H1 (cell line): Measurements from ENCODE around the gene OPCML. TPM values are rescaled to one million over a fixed set of nuclear protein-coding genes. Genes with fewer than 3 reads are reported as not detected.

Experiments used
- CTCF ChIA-PET: fragments of 300-600 bp; sonication (Branson Sonifier 250); formaldehyde crosslinking; loops from one replicate; lab custom pipeline; 2021; ENCODE audit not compliant: partially characterized antibody; lab: Charles Lee
- POLR2A ChIA-PET: fragments of 300-600 bp; sonication (Branson Sonifier 250); formaldehyde crosslinking; loops from one replicate; lab custom pipeline; 2021; ENCODE audit warnings: inconsistent platforms; ENCODE audit not compliant: partially characterized antibody; lab: Charles Lee
- DNase-seq, 2 experiments: peaks; one replicate each; pipeline versions ENCODE4 v3.0.0 to v3.0.0-alpha.2; 2010 to 2022; ENCODE audit warnings: low spot score in 2 of 2, low read depth in 1 of 2, mixed read lengths in 1 of 2
- FAIRE-seq: peaks from 2 replicates; lab custom pipeline; 2011; peaks lifted over from hg19 to GRCh38; lab: Jason Lieb, UNC
- H2AFZ ChIP-seq: 2 replicates; pipeline ENCODE4 v1.8.1; 2012; ENCODE audit warnings: low read length, inconsistent platforms
- H2AK5ac ChIP-seq: 2 replicates; pipeline ENCODE4 v1.6.1; 2013; ENCODE audit warnings: low read depth, low read length
- H2BK120ac ChIP-seq: replicated peaks from 2 replicates; pipeline ENCODE3; 2013; ENCODE audit warnings: low read depth, low read length, inconsistent platforms
- H2BK12ac ChIP-seq: 2 replicates; pipeline ENCODE4 v1.6.1; 2013; ENCODE audit warnings: low read depth, low read length
- H2BK15ac ChIP-seq: 2 replicates; pipeline ENCODE4 v1.6.1; 2013; ENCODE audit warnings: low read length
- H2BK20ac ChIP-seq: 2 replicates; pipeline ENCODE4 v1.6.1; 2013; ENCODE audit warnings: low read length
- H2BK5ac ChIP-seq: 2 replicates; pipeline ENCODE4 v1.6.1; 2013; ENCODE audit warnings: low read depth, low read length
- H3K14ac ChIP-seq: 2 replicates; pipeline ENCODE4 v1.6.1; 2013; ENCODE audit warnings: inconsistent platforms; ENCODE audit not compliant: insufficient read length
- H3K18ac ChIP-seq: 2 replicates; pipeline ENCODE4 v1.6.1; 2013; ENCODE audit warnings: low read length; ENCODE audit errors: extremely low read depth
- H3K23ac ChIP-seq: 2 replicates; pipeline ENCODE4 v1.6.1; 2013; ENCODE audit warnings: inconsistent platforms; ENCODE audit not compliant: insufficient read length
- H3K23me2 ChIP-seq: 2 replicates; pipeline ENCODE4 v1.6.1; 2013; ENCODE audit warnings: low read depth, low read length
- H3K27ac ChIP-seq: 2 replicates; pipeline ENCODE4 v1.6.1; 2011; ENCODE audit warnings: low read depth, low read length, inconsistent platforms
- H3K27me3 ChIP-seq, 4 experiments: replicated peaks in 1 of 4; 1 replicate in 1 of 4; 2 replicates in 3 of 4; pipeline versions ENCODE4 v1.6.1 to v1.8.1; 2011 to 2013; ENCODE audit warnings: low read length in 3 of 4, mild to moderate bottlenecking in 3 of 4, inconsistent platforms in 2 of 4, mixed read lengths in 2 of 4, moderate library complexity in 1 of 4; ENCODE audit not compliant: control insufficient read depth in 3 of 4, insufficient read depth in 3 of 4; ENCODE audit errors: extremely low read depth in 1 of 4
- H3K36me3 ChIP-seq, 4 experiments: 2 replicates each; pipeline versions ENCODE4 v1.6.1 to v1.8.1; 2011 to 2013; ENCODE audit warnings: mild to moderate bottlenecking in 4 of 4, low read length in 3 of 4, moderate library complexity in 2 of 4, control low read depth in 1 of 4, inconsistent platforms in 1 of 4; ENCODE audit not compliant: insufficient read depth in 4 of 4, control insufficient read depth in 2 of 4
- H3K4ac ChIP-seq: replicated peaks from 2 replicates; pipeline ENCODE3; 2013; ENCODE audit warnings: low read length, low read depth, mixed read lengths, inconsistent platforms; ENCODE audit not compliant: insufficient read length
- H3K4me1 ChIP-seq, 4 experiments: replicated peaks in 1 of 4; 1 replicate in 1 of 4; 2 replicates in 3 of 4; pipeline versions ENCODE4 v1.6.1 to v1.8.1; 2011 to 2013; ENCODE audit warnings: low read length in 3 of 4, inconsistent platforms in 2 of 4, mixed read lengths in 1 of 4; ENCODE audit not compliant: insufficient read depth in 4 of 4, control insufficient read depth in 3 of 4
- H3K4me2 ChIP-seq, 2 experiments: 2 replicates each; pipeline versions ENCODE4 v1.6.1 to v1.8.1; 2011 to 2013; ENCODE audit warnings: low read depth in 2 of 2, low read length in 2 of 2, control low read depth in 1 of 2, inconsistent platforms in 1 of 2, mild to moderate bottlenecking in 1 of 2; ENCODE audit not compliant: insufficient read depth in 1 of 2
- H3K4me3 ChIP-seq, 4 experiments: fragments of 200-600, 300-600 bp in 1 of 4; sonication (generic), shearing (Covaris generic), sonication (Bioruptor Twin) in 1 of 4; 2 replicates each; pipeline versions ENCODE4 v1.5.1 to v1.8.1; 2011 to 2016; ENCODE audit warnings: low read length in 4 of 4, low read depth in 3 of 4, control low read depth in 2 of 4, inconsistent platforms in 2 of 4, mild to moderate bottlenecking in 2 of 4, mixed read lengths in 1 of 4, moderate library complexity in 1 of 4; ENCODE audit not compliant: insufficient read depth in 2 of 4; ENCODE audit errors: extremely low read depth in 1 of 4
- H3K56ac ChIP-seq: replicated peaks from 2 replicates; pipeline ENCODE3; 2013; ENCODE audit warnings: low read depth, mild to moderate bottlenecking, mixed read lengths, low read length, inconsistent platforms; ENCODE audit not compliant: insufficient read length
- H3K79me1 ChIP-seq: 2 replicates; pipeline ENCODE4 v1.6.1; 2013; ENCODE audit warnings: low read depth, low read length, control low read depth
- H3K79me2 ChIP-seq, 2 experiments: 2 replicates each; pipeline versions ENCODE4 v1.6.1 to v1.8.1; 2012 to 2013; ENCODE audit warnings: low read length in 2 of 2, mild to moderate bottlenecking in 2 of 2, inconsistent platforms in 1 of 2; ENCODE audit not compliant: insufficient read depth in 2 of 2, control insufficient read depth in 1 of 2
- H3K9ac ChIP-seq, 4 experiments: replicated peaks in 1 of 4; 1 replicate in 1 of 4; 2 replicates in 3 of 4; pipeline versions ENCODE4 v1.6.1 to v1.8.1; 2011 to 2013; ENCODE audit warnings: low read depth in 3 of 4, low read length in 3 of 4, control low read depth in 2 of 4, mild to moderate bottlenecking in 2 of 4, moderate library complexity in 2 of 4, inconsistent platforms in 1 of 4; ENCODE audit errors: extremely low read depth in 1 of 4
- H3K9me3 ChIP-seq, 2 experiments: 2 replicates each; pipeline versions ENCODE4 v1.6.1 to v1.8.1; 2012 to 2013; ENCODE audit warnings: mild to moderate bottlenecking in 2 of 2, moderate library complexity in 2 of 2, control low read depth in 1 of 2, inconsistent platforms in 1 of 2, low read depth in 1 of 2, low read length in 1 of 2, mixed read lengths in 1 of 2; ENCODE audit not compliant: insufficient read depth in 2 of 2
- H4K20me1 ChIP-seq, 2 experiments: replicated peaks in 1 of 2; 2 replicates each; pipeline versions ENCODE3 to v1.8.1; 2011 to 2013; ENCODE audit warnings: inconsistent platforms in 2 of 2, low read length in 2 of 2, mild to moderate bottlenecking in 1 of 2; ENCODE audit not compliant: insufficient read depth in 2 of 2, control insufficient read depth in 1 of 2
- H4K5ac ChIP-seq: 2 replicates; pipeline ENCODE4 v1.6.1; 2013; ENCODE audit warnings: low read length, low read depth, mixed read lengths, inconsistent platforms; ENCODE audit not compliant: insufficient read length
- H4K8ac ChIP-seq: 2 replicates; pipeline ENCODE4 v1.8.0; 2013; ENCODE audit warnings: mild to moderate bottlenecking, moderate library complexity, low read length, inconsistent platforms; ENCODE audit not compliant: insufficient read depth; ENCODE audit errors: extremely low read depth
- H4K91ac ChIP-seq: replicated peaks from 2 replicates; pipeline ENCODE3; 2013; ENCODE audit warnings: low read length, mixed read lengths, inconsistent platforms; ENCODE audit not compliant: insufficient read length
- TAF7 ChIP-seq: optimal IDR thresholded peaks from 2 replicates; pipeline ENCODE3; 2011; ENCODE audit warnings: low read depth, mild to moderate bottlenecking, inconsistent platforms, low read length, moderate library complexity, borderline replicate concordance
- TCF12 ChIP-seq: IDR thresholded peaks from 2 replicates; pipeline ENCODE4 v1.6.1; 2011; ENCODE audit warnings: low read depth, mild to moderate bottlenecking, low read length
- polyA plus RNA-seq, 7 experiments: library from polyadenylated mRNA; depleted of rRNA in 3 of 7; stranded (reverse) in 5 of 7; unstranded in 2 of 7; fragments of >200 nt in 5 of 7; fragments of 200-250 nt in 2 of 7; gene quantifications; 1 replicate in 5 of 7; 2 replicates in 1 of 7; 4 replicates in 1 of 7; pipeline versions ENCODE4 v1.2.1 to v1.2.3, GENCODE V29; 2011 to 2013; ENCODE audit warnings: missing spikeins in 2 of 7, mixed read lengths in 2 of 7
- total RNA-seq: library from RNA; stranded (reverse); fragmentation: NEBNext Ultra II Directional; extraction: Animal tissue kit (Norgen Biotek cat#: 25700); gene quantifications from 2 replicates; pipeline ENCODE4 v1.2.1, GENCODE V29; 2021
- TF ChIP-seq, protein P1 (sequence below): IDR thresholded peaks from 2 replicates; pipeline ENCODE4 v1.6.1; 2011; ENCODE audit warnings: low read depth, mild to moderate bottlenecking, low read length; ENCODE audit not compliant: insufficient read depth

OPCML gene
- total and polyA plus RNA-seq, 2 of the 8 experiments (the other 6 are each of a cell fraction or from before 2014, with no cell fraction given): 2.3 to 3.1 TPM

DNA sequence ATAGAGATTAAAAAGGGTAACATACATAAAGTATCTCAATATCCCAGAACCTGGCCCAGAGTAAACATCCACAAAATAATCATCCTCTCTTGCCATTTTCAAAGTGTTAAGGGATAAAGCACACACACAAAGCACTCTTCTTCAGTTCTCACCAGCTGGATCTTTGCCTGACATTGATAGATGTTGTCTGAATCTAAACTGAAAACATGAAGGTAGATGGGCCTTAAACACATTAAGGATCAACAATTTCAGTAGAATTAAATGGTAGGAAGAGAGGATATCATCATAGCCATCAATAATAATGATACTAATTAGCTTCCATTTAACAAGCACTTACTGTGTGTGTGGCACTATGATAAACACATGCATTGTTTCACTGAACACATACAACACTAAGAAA lies 261.1 kb downstream of the OPCML start:
- Histone ChIP-seq H3K9ac (no peak overlapping the region), H3K56ac (no peak overlapping the region), H2BK120ac (no peak overlapping the region), H2BK15ac (no peak overlapping the region), H3K4me2 (no peak overlapping the region), H2BK20ac (no peak overlapping the region), H3K36me3 (no peaks in the 10 kb centered on the region; a peak in 1 of 8 replicates), H3K79me1 (no peaks in the 10 kb centered on the region), H2AK5ac (no peak overlapping the region), H3K27me3 (peaks cover 0 to 1% (median 0%) of the 10 kb centered on the region in 4 experiments; a peak in 1 of 7 replicates)
- POLR2A ChIA-PET: no interaction called here
- CTCF ChIA-PET: no interaction called here
- no peak for DNase-seq
- FAIRE-seq: no peak
- TF ChIP-seq TAF7 (no peak), TCF12 (no peak)
- TF ChIP-seq, protein P1, sequence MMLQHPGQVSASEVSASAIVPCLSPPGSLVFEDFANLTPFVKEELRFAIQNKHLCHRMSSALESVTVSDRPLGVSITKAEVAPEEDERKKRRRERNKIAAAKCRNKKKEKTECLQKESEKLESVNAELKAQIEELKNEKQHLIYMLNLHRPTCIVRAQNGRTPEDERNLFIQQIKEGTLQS: no peak
- TF ChIP-seq, all 59 proteins: peak for 0
- Histone ChIP-seq H3K23ac (no peak overlapping the region), H3K27ac (no peak overlapping the region), H4K8ac (no peak overlapping the region), H3K14ac (no peak overlapping the region), H3K4ac (no peak overlapping the region), H3K18ac (no peak overlapping the region), H3K9me3 (no peaks in the 10 kb centered on the region), H2BK12ac (no peak overlapping the region), H3K23me2 (no peaks in the 10 kb centered on the region), H3K4me1 (no peaks in the 10 kb centered on the region), H2BK5ac (no peak overlapping the region), H2AFZ (no peak overlapping the region), H4K91ac (no peak overlapping the region), H4K20me1 (no peaks in the 10 kb centered on the region), H3K4me3 (no peak overlapping the region), H3K79me2 (no peaks in the 10 kb centered on the region), H4K5ac (no peak overlapping the region)
